ENCODE measurements around the gene TSC22D4. TPM values are rescaled to one million over a fixed set of nuclear protein-coding genes. Genes with fewer than 3 reads are reported as not detected.
"Not testable (repeated sequence)": the region's sequence is repeated elsewhere in the genome, so short reads cannot be mapped to it uniquely, and the experiment has no call there.

TSC22D4 gene
- total RNA-seq, 1 donor from 2014 or later, result 46.9 TPM

GRCh38 chr7:100443096-100443840 lies 35.7 kb downstream of the TSC22D4 start:
- Mint-ChIP-seq H3K4me1 (ENCODE audit: unreplicated experiment) (peaks cover 9% of the 10 kb centered on the region), H3K9me3 (ENCODE audit: unreplicated experiment) (no peaks in the 10 kb centered on the region), H3K36me3 (ENCODE audit: unreplicated experiment) (no peaks in the 10 kb centered on the region), H3K27ac (ENCODE audit: unreplicated experiment) (no peak overlapping the region), H3K4me3 (ENCODE audit: unreplicated experiment) (no peak overlapping the region), H3K27me3 (ENCODE audit: unreplicated experiment) (no peaks in the 10 kb centered on the region)
- DNase-seq (ENCODE audit: extremely low spot score, unreplicated experiment), result no peak
- TF ChIP-seq, protein P1, sequence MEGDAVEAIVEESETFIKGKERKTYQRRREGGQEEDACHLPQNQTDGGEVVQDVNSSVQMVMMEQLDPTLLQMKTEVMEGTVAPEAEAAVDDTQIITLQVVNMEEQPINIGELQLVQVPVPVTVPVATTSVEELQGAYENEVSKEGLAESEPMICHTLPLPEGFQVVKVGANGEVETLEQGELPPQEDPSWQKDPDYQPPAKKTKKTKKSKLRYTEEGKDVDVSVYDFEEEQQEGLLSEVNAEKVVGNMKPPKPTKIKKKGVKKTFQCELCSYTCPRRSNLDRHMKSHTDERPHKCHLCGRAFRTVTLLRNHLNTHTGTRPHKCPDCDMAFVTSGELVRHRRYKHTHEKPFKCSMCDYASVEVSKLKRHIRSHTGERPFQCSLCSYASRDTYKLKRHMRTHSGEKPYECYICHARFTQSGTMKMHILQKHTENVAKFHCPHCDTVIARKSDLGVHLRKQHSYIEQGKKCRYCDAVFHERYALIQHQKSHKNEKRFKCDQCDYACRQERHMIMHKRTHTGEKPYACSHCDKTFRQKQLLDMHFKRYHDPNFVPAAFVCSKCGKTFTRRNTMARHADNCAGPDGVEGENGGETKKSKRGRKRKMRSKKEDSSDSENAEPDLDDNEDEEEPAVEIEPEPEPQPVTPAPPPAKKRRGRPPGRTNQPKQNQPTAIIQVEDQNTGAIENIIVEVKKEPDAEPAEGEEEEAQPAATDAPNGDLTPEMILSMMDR (IDR thresholded peaks at IDR 0.05), result no peak

DNA sequence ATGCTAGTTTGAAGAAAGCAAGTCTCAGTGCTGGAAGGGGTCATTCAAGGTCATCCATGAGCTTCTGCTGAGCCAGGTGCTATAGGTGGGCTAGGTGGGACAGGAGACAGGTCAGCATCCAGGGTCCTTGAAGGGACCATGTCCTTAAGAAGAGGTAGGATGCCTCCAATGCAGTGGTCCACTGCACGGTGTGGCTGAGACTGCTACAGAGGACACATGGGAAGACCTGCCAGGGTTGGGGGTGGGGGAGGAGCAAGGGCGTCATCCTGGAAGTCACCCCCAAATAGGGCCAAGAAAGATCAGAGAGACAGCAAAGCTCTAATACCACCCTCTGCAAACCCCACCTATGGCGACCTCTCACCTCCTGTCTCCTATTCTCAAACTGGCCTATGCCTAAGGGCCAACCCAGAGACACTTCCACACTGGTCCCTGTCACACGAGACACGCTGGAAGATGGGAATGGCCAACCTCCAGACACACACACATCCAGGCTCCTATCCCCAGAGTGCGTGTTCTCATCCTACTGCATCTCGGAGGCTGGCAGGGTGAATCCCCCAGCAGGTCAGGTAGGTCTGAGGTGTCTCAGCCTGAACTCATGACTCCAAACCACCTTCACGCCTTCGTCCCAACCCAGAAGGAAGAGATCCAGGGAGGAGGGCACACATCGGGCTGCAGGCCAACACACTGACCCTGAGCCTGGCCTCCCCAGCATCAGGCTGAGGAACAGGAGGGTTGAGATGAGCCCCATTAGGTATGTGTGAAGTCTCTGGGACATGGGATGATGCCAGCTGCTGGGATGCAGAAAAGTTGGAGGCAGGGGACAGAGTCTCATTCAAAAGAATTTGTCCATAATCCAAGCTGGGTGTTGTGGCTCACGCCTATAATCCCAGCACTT lies 37.1 kb downstream of the TSC22D4 start:
- no peak for DNase-seq (ENCODE audit: extremely low spot score, unreplicated experiment)
- no peaks in the 10 kb centered on the region for H3K36me3 Mint-ChIP-seq (ENCODE audit: unreplicated experiment)
- H3K27me3 Mint-ChIP-seq (ENCODE audit: unreplicated experiment), result no peaks in the 10 kb centered on the region
- no peaks in the 10 kb centered on the region for H3K9me3 Mint-ChIP-seq (ENCODE audit: unreplicated experiment)
- TF ChIP-seq, protein P1 (IDR thresholded peaks at IDR 0.05), result no peak
- H3K4me1 Mint-ChIP-seq (ENCODE audit: unreplicated experiment), result peaks cover 9% of the 10 kb centered on the region
- H3K4me3 Mint-ChIP-seq (ENCODE audit: unreplicated experiment), result no peak overlapping the region
- no peak overlapping the region for H3K27ac Mint-ChIP-seq (ENCODE audit: unreplicated experiment)

GRCh38 chr7:100439244-100439643 lies 39.8 kb downstream of the TSC22D4 start:
- not testable (repeated sequence) for H3K27me3 Mint-ChIP-seq (ENCODE audit: unreplicated experiment); H3K4me3 Mint-ChIP-seq (ENCODE audit: unreplicated experiment); H3K36me3 Mint-ChIP-seq (ENCODE audit: unreplicated experiment); H3K9me3 Mint-ChIP-seq (ENCODE audit: unreplicated experiment); DNase-seq (ENCODE audit: extremely low spot score, unreplicated experiment)
- peak overlapping the region; percentile 72 for H3K27ac Mint-ChIP-seq (ENCODE audit: unreplicated experiment)
- H3K4me1 Mint-ChIP-seq (ENCODE audit: unreplicated experiment), result peaks cover 22% of the 10 kb centered on the region

DNA sequence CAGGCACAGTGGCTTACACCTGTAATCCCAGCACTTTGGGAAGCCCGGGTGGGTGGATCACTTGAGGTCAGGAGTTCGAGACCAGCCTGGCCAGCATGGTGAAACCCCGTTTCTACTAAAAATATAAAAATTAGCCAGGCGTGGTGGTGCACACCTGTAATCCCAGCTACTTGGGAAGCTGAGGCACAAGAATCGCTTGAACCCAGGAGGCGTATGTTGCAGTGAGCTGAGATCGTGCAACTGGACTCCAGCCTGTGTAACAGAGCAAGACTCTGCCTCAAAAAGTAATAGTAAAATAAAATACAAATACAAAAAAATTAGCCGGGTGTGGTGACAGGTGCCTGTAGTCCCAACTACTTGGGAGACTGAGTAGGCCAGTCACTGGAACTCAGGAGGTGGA lies 40.3 kb downstream of the TSC22D4 start:
- not testable (repeated sequence) for H3K27me3 Mint-ChIP-seq (ENCODE audit: unreplicated experiment); H3K4me3 Mint-ChIP-seq (ENCODE audit: unreplicated experiment); H3K9me3 Mint-ChIP-seq (ENCODE audit: unreplicated experiment); H3K27ac Mint-ChIP-seq (ENCODE audit: unreplicated experiment); H3K36me3 Mint-ChIP-seq (ENCODE audit: unreplicated experiment); DNase-seq (ENCODE audit: extremely low spot score, unreplicated experiment)
- H3K4me1 Mint-ChIP-seq (ENCODE audit: unreplicated experiment), result peaks cover 22% of the 10 kb centered on the region

GRCh38 chr7:100438172-100438571 lies 40.8 kb downstream of the TSC22D4 start:
- Mint-ChIP-seq H3K27ac (ENCODE audit: unreplicated experiment) (peak overlapping the region; percentile 38), H3K9me3 (ENCODE audit: unreplicated experiment) (no peaks in the 10 kb centered on the region), H3K4me1 (ENCODE audit: unreplicated experiment) (peaks cover 22% of the 10 kb centered on the region), H3K36me3 (ENCODE audit: unreplicated experiment) (peaks cover 10% of the 10 kb centered on the region), H3K27me3 (ENCODE audit: unreplicated experiment) (no peaks in the 10 kb centered on the region), H3K4me3 (ENCODE audit: unreplicated experiment) (no peak overlapping the region)
- no peak for DNase-seq (ENCODE audit: extremely low spot score, unreplicated experiment)
- TF ChIP-seq, protein P1 (IDR thresholded peaks at IDR 0.05), result no peak
